BLaER1 (cell line): Measurements from ENCODE around the gene CDS1.
"Not testable (repeated sequence)": the region's sequence is repeated elsewhere in the genome, so short reads cannot be mapped to it uniquely, and the experiment has no call there.

ENCODE experiments used
- H3K27ac ChIP-seq: shearing (Covaris generic); formaldehyde crosslinking; 2 replicates; pipeline ENCODE4 v1.8.1; 2022
- H3K27me3 ChIP-seq: shearing (Covaris generic); formaldehyde crosslinking; 2 replicates; pipeline ENCODE4 v1.8.1; 2022
- H3K36me3 ChIP-seq: shearing (Covaris generic); formaldehyde crosslinking; 2 replicates; pipeline ENCODE4 v1.8.1; 2022
- H3K4me1 ChIP-seq: shearing (Covaris generic); formaldehyde crosslinking; 2 replicates; pipeline ENCODE4 v1.8.1; 2022
- H3K4me2 ChIP-seq: shearing (Covaris generic); formaldehyde crosslinking; 2 replicates; pipeline ENCODE4 v1.8.1; 2022
- H3K4me3 ChIP-seq: shearing (Covaris generic); formaldehyde crosslinking; 2 replicates; pipeline ENCODE4 v1.8.1; 2022
- H3K9ac ChIP-seq: shearing (Covaris generic); formaldehyde crosslinking; 2 replicates; pipeline ENCODE4 v1.8.1; 2022
- H3K9me3 ChIP-seq: shearing (Covaris generic); formaldehyde crosslinking; 2 replicates; pipeline ENCODE4 v1.8.1; 2022
- H4K20me1 ChIP-seq: shearing (Covaris generic); formaldehyde crosslinking; 2 replicates; pipeline ENCODE4 v1.8.1; 2022
- Cebpa-rat ChIP-seq: shearing (Covaris generic); IDR thresholded peaks from 2 replicates; pipeline ENCODE4 v1.8.1; 2022

The CDS1 gene

GRCh38 chr4:84666439-84666838 lies 83.5 kb downstream of the CDS1 start:
- H3K4me1 ChIP-seq: no peaks in the 10 kb centered on the region
- no peak overlapping the region for H3K9ac ChIP-seq
- no peak overlapping the region for H3K4me3 ChIP-seq
- H3K4me2 ChIP-seq: no peak overlapping the region
- H3K27me3 ChIP-seq: no peaks in the 10 kb centered on the region
- H3K27ac ChIP-seq: no peak overlapping the region
- peaks cover 19% of the 10 kb centered on the region for H3K36me3 ChIP-seq
- peaks cover 8% of the 10 kb centered on the region; the same call in 1 of the 2 replicates for H3K9me3 ChIP-seq
- TF ChIP-seq Cebpa-rat: no peak
- no peaks in the 10 kb centered on the region for H4K20me1 ChIP-seq

GRCh38 chr4:84669201-84669600 lies 86.3 kb downstream of the CDS1 start:
- H3K27me3 ChIP-seq: no peaks in the 10 kb centered on the region
- no peak for TF ChIP-seq Cebpa-rat
- no peaks in the 10 kb centered on the region for H4K20me1 ChIP-seq
- no peak overlapping the region for H3K4me2 ChIP-seq
- no peak overlapping the region for H3K9ac ChIP-seq
- H3K4me3 ChIP-seq: no peak overlapping the region
- peaks cover 9% of the 10 kb centered on the region; the same call in 1 of the 2 replicates for H3K4me1 ChIP-seq
- peaks cover 8% of the 10 kb centered on the region; the same call in 1 of the 2 replicates for H3K9me3 ChIP-seq
- H3K27ac ChIP-seq: no peak overlapping the region
- peaks cover 38% of the 10 kb centered on the region for H3K36me3 ChIP-seq

GRCh38 chr4:84672177-84672576 lies 89.2 kb downstream of the CDS1 start:
- Histone ChIP-seq H4K20me1 (no peaks in the 10 kb centered on the region), H3K36me3 (peaks cover 63% of the 10 kb centered on the region)
- no peak for TF ChIP-seq Cebpa-rat

GRCh38 chr4:84673475-84674240 lies 90.7 kb downstream of the CDS1 start:
- H4K20me1 ChIP-seq: no peaks in the 10 kb centered on the region
- no peak for TF ChIP-seq Cebpa-rat
- H3K4me3 ChIP-seq: no peak overlapping the region
- H3K27ac ChIP-seq: no peak overlapping the region
- no peak overlapping the region for H3K4me2 ChIP-seq
- peaks cover 74% of the 10 kb centered on the region for H3K36me3 ChIP-seq
- H3K9ac ChIP-seq: no peak overlapping the region
- H3K4me1 ChIP-seq: peaks cover 9% of the 10 kb centered on the region; the same call in 1 of the 2 replicates
- H3K9me3 ChIP-seq: no peaks in the 10 kb centered on the region
- no peaks in the 10 kb centered on the region for H3K27me3 ChIP-seq

More at GRCh38 chr4:84672177-84672576, 89.2 kb downstream of the CDS1 start:
- Histone ChIP-seq H3K4me3 (no peak overlapping the region), H3K4me2 (no peak overlapping the region), H3K4me1 (peaks cover 9% of the 10 kb centered on the region; the same call in 1 of the 2 replicates), H3K27ac (no peak overlapping the region), H3K9me3 (no peaks in the 10 kb centered on the region), H3K27me3 (no peaks in the 10 kb centered on the region), H3K9ac (no peak overlapping the region)

GRCh38 chr4:84677093-84677492 lies 94.2 kb downstream of the CDS1 start:
- Histone ChIP-seq H4K20me1 (no peaks in the 10 kb centered on the region), H3K4me3 (no peak overlapping the region), H3K9ac (no peak overlapping the region), H3K4me2 (no peak overlapping the region), H3K9me3 (no peaks in the 10 kb centered on the region), H3K4me1 (peaks cover 20% of the 10 kb centered on the region), H3K27ac (no peak overlapping the region), H3K27me3 (no peaks in the 10 kb centered on the region), H3K36me3 (peaks cover 64% of the 10 kb centered on the region)
- TF ChIP-seq Cebpa-rat: no peak

GRCh38 chr4:84677995-84678394 lies 95.1 kb downstream of the CDS1 start:
- no peak for TF ChIP-seq Cebpa-rat
- Histone ChIP-seq H3K9ac (no peak overlapping the region), H3K36me3 (peaks cover 62% of the 10 kb centered on the region), H3K9me3 (no peaks in the 10 kb centered on the region), H3K27ac (no peak overlapping the region), H3K4me2 (no peak overlapping the region), H3K27me3 (no peaks in the 10 kb centered on the region), H3K4me1 (peaks cover 24% of the 10 kb centered on the region), H4K20me1 (no peaks in the 10 kb centered on the region), H3K4me3 (no peak overlapping the region)

- no peak overlapping the region for H3K4me3 ChIP-seq
- peaks cover 67% of the 10 kb centered on the region for H3K36me3 ChIP-seq
- no peak for TF ChIP-seq Cebpa-rat
- H4K20me1 ChIP-seq: no peaks in the 10 kb centered on the region
- H3K4me2 ChIP-seq: no peak overlapping the region
- H3K27ac ChIP-seq: no peak overlapping the region
- H3K9me3 ChIP-seq: no peaks in the 10 kb centered on the region
- H3K4me1 ChIP-seq: peaks cover 30% of the 10 kb centered on the region
- H3K9ac ChIP-seq: no peak overlapping the region
- no peaks in the 10 kb centered on the region for H3K27me3 ChIP-seq
Observed at GRCh38 chr4:84678976-84679744, 96.2 kb downstream of the CDS1 start.

GRCh38 chr4:84680956-84681355 lies 98.0 kb downstream of the CDS1 start:
- TF ChIP-seq Cebpa-rat: no peak
- Histone ChIP-seq H3K36me3 (peaks cover 63% of the 10 kb centered on the region), H3K9me3 (no peaks in the 10 kb centered on the region), H3K27ac (no peak overlapping the region), H3K4me3 (no peak overlapping the region), H3K27me3 (no peaks in the 10 kb centered on the region), H4K20me1 (no peaks in the 10 kb centered on the region), H3K9ac (no peak overlapping the region), H3K4me1 (peaks cover 42% of the 10 kb centered on the region), H3K4me2 (peak overlapping the region; percentile 59)

- Histone ChIP-seq H3K4me1 (peaks cover 42% of the 10 kb centered on the region), H3K27ac (no peak overlapping the region), H3K36me3 (peaks cover 66% of the 10 kb centered on the region), H4K20me1 (no peaks in the 10 kb centered on the region), H3K4me3 (no peak overlapping the region), H3K9me3 (no peaks in the 10 kb centered on the region), H3K4me2 (peak overlapping the region; percentile 59), H3K27me3 (no peaks in the 10 kb centered on the region), H3K9ac (no peak overlapping the region)
- TF ChIP-seq Cebpa-rat: no peak
Observed at GRCh38 chr4:84681486-84682274, 98.8 kb downstream of the CDS1 start.

GRCh38 chr4:84682661-84683060 lies 99.7 kb downstream of the CDS1 start:
- H3K9ac ChIP-seq, H3K9me3 ChIP-seq, H3K27ac ChIP-seq, H3K27me3 ChIP-seq, H3K4me3 ChIP-seq, H4K20me1 ChIP-seq: not testable (repeated sequence)
- Histone ChIP-seq H3K36me3 (peaks cover 59% of the 10 kb centered on the region), H3K4me1 (peaks cover 42% of the 10 kb centered on the region), H3K4me2 (peak overlapping the region; percentile 59)
